SK-N-SH (cell line): ENCODE measurements around the gene NGLY1. TPM values are rescaled to one million over a fixed set of nuclear protein-coding genes. Genes with fewer than 3 reads are reported as not detected.

ENCODE experiments used
- CTCF ChIA-PET: fragments of 300-600, 350-600 bp; formaldehyde crosslinking; extraction: SDS; loops from one replicate; lab custom pipeline; 2021; lab: Yijun Ruan, JAX
- POLR2A ChIA-PET: fragments of 350-600 bp; sonication (Branson Sonifier 250); formaldehyde crosslinking; extraction: SDS; loops from one replicate; lab custom pipeline; 2020; ENCODE audit warnings: antibody characterized with exemption, inconsistent platforms; lab: Yijun Ruan, JAX
- DNase-seq: peaks from one replicate; pipeline ENCODE4 v3.0.0; 2012
- H2AFZ ChIP-seq: fragments of 200-600 bp; sonication (generic); 2 replicates; pipeline ENCODE4 v1.8.1; 2016; ENCODE audit warnings: antibody characterized with exemption, mild to moderate bottlenecking, low read depth
- H3F3A ChIP-seq: fragments of 200-600 bp; sonication (generic); replicated peaks from 2 replicates; pipeline ENCODE3; 2016; ENCODE audit warnings: antibody characterized with exemption, mild to moderate bottlenecking; ENCODE audit not compliant: insufficient read depth
- H3K27ac ChIP-seq, 2 experiments: fragments of 200-500 bp in 1 of 2; fragments of 200-600 bp in 1 of 2; sonication (Bioruptor generic) in 1 of 2; sonication (generic), shearing (Covaris generic) in 1 of 2; 2 replicates each; pipeline versions ENCODE4 v1.5.1 to v1.6.1; 2014 to 2016; ENCODE audit warnings: low read depth in 2 of 2, inconsistent platforms in 1 of 2, low read length in 1 of 2, mild to moderate bottlenecking in 1 of 2, mixed read lengths in 1 of 2
- H3K27me3 ChIP-seq: fragments of 200-600 bp; sonication (generic), shearing (Covaris generic); 2 replicates; pipeline ENCODE4 v1.6.1; 2016; ENCODE audit warnings: mixed run types; ENCODE audit not compliant: insufficient read depth
- H3K36me3 ChIP-seq, 2 experiments: fragments of 200-500 bp in 1 of 2; fragments of 200-600 bp in 1 of 2; sonication (Bioruptor generic) in 1 of 2; sonication (generic) in 1 of 2; replicated peaks in 1 of 2; 2 replicates each; pipeline versions ENCODE3 to v1.5.1; 2014 to 2016; ENCODE audit warnings: low read length in 1 of 2, mild to moderate bottlenecking in 1 of 2; ENCODE audit not compliant: insufficient read depth in 2 of 2, control insufficient read depth in 1 of 2
- H3K4me1 ChIP-seq, 2 experiments: fragments of 200-500 bp in 1 of 2; fragments of 200-600 bp in 1 of 2; sonication (Bioruptor generic) in 1 of 2; sonication (generic), shearing (Covaris generic) in 1 of 2; 2 replicates each; pipeline versions ENCODE4 v1.5.1 to v1.6.1; 2014 to 2016; ENCODE audit warnings: low read depth in 1 of 2, low read length in 1 of 2, mixed run types in 1 of 2; ENCODE audit not compliant: insufficient read depth in 2 of 2, control insufficient read depth in 1 of 2
- H3K4me2 ChIP-seq: fragments of 200-600 bp; sonication (generic), shearing (Covaris generic); 2 replicates; pipeline ENCODE4 v1.6.1; 2017; ENCODE audit warnings: mixed run types
- H3K4me3 ChIP-seq, 2 experiments: fragments of 200-500 bp in 1 of 2; fragments of 200-600 bp in 1 of 2; sonication (Bioruptor generic) in 1 of 2; sonication (generic), shearing (Covaris generic) in 1 of 2; 2 replicates each; pipeline versions ENCODE4 v1.5.1 to v1.8.1; 2014 to 2016; ENCODE audit warnings: low read depth in 2 of 2, inconsistent platforms in 1 of 2, low read length in 1 of 2, mild to moderate bottlenecking in 1 of 2, mixed read lengths in 1 of 2, moderate library complexity in 1 of 2
- H3K79me2 ChIP-seq: fragments of 200-600 bp; sonication (generic); 2 replicates; pipeline ENCODE4 v1.8.1; 2017; ENCODE audit warnings: mild to moderate bottlenecking; ENCODE audit not compliant: insufficient read depth
- H3K9ac ChIP-seq: fragments of 200-600 bp; sonication (generic); 2 replicates; pipeline ENCODE4 v1.6.1; 2017; ENCODE audit warnings: mixed run types
- H3K9me2 ChIP-seq: fragments of 200-600 bp; sonication (generic); 2 replicates; pipeline ENCODE4 v1.6.1; 2017; ENCODE audit warnings: mixed run types
- H3K9me3 ChIP-seq: fragments of 200-600 bp; sonication (generic); 2 replicates; pipeline ENCODE4 v1.6.1; 2017; ENCODE audit warnings: mixed run types, mild to moderate bottlenecking, moderate library complexity
- H4K20me1 ChIP-seq: fragments of 200-600 bp; sonication (generic); 2 replicates; pipeline ENCODE4 v1.6.1; 2017; ENCODE audit warnings: mild to moderate bottlenecking, mixed run types; ENCODE audit not compliant: insufficient read depth
- CHD2 ChIP-seq: fragments of 150-350 bp; IDR thresholded peaks from 2 replicates; pipeline ENCODE4 v1.6.1; 2018; ENCODE audit warnings: low read length; ENCODE audit not compliant: partially characterized antibody
- GABPA ChIP-seq: IDR thresholded peaks from 2 replicates; pipeline ENCODE4 v1.4.0; 2012; ENCODE audit warnings: low read depth, mild to moderate bottlenecking
- GATA2 ChIP-seq: sonication (generic); formaldehyde crosslinking; IDR thresholded peaks from 2 replicates; pipeline ENCODE4 v1.5.0; 2020; ENCODE audit warnings: mild to moderate bottlenecking, missing genetic modification reagents
- JUND ChIP-seq: IDR thresholded peaks from 2 replicates; pipeline ENCODE4 v1.4.0; 2012
- MXI1 ChIP-seq: IDR thresholded peaks from 2 replicates; pipeline ENCODE4 v1.6.1; 2012; ENCODE audit warnings: mild to moderate bottlenecking, low read depth, low read length, improper control_type of control experiment
- NFIC ChIP-seq: IDR thresholded peaks from 2 replicates; pipeline ENCODE4 v1.4.0; 2012; ENCODE audit warnings: borderline replicate concordance
- NRF1 ChIP-seq: IDR thresholded peaks from 2 replicates; pipeline ENCODE4 v1.6.1; 2012; ENCODE audit warnings: low read depth, mild to moderate bottlenecking, low read length
- RAD21 ChIP-seq: IDR thresholded peaks from 2 replicates; pipeline ENCODE4 v1.6.1; 2012; ENCODE audit warnings: mild to moderate bottlenecking, low read length
- RCOR1 ChIP-seq: fragments of 150-350 bp; IDR thresholded peaks from 2 replicates; pipeline ENCODE4 v1.6.1; 2017; ENCODE audit warnings: antibody characterized with exemption, low read length
- RFX5 ChIP-seq: IDR thresholded peaks from 2 replicates; pipeline ENCODE4 v1.6.1; 2012; ENCODE audit warnings: mild to moderate bottlenecking, improper control_type of control experiment, low read length
- RXRA ChIP-seq: IDR thresholded peaks from 2 replicates; pipeline ENCODE4 v1.4.0; 2012; ENCODE audit warnings: low read depth, mild to moderate bottlenecking, borderline replicate concordance
- SIN3A ChIP-seq: IDR thresholded peaks from 2 replicates; pipeline ENCODE4 v1.6.1; 2012; ENCODE audit warnings: low read depth, mild to moderate bottlenecking, low read length, moderate library complexity, borderline replicate concordance
- YY1 ChIP-seq: IDR thresholded peaks from 2 replicates; pipeline ENCODE4 v1.4.0; 2012; ENCODE audit warnings: low read depth, mild to moderate bottlenecking
- WGBS: methylation state at CpG from one replicate; pipeline ENCODE4 v1.1.6; 2017; ENCODE audit warnings: low lambda C conversion rate; 5-methylcytosine and 5-hydroxymethylcytosine counted together
- polyA plus RNA-seq, 3 experiments: library from polyadenylated mRNA; depleted of rRNA; stranded (reverse); fragments of >200 nt; gene quantifications; 2 replicates each; pipeline ENCODE4 v1.2.3, GENCODE V29; 2012
- TF ChIP-seq, protein P1 (sequence below): fragments of 200-600 bp; sonication (generic); IDR thresholded peaks from 2 replicates; pipeline ENCODE4 v1.6.1; 2017; ENCODE audit warnings: antibody characterized with exemption, mild to moderate bottlenecking, moderate library complexity
- TF ChIP-seq, protein P2 (sequence below): IDR thresholded peaks from 2 replicates; pipeline ENCODE4 v1.4.0; 2012; ENCODE audit warnings: low read depth, borderline replicate concordance
- TF ChIP-seq, protein P3 (sequence below): fragments of 150-350 bp; IDR thresholded peaks from 2 replicates; pipeline ENCODE4 v1.6.1; 2016; ENCODE audit warnings: mild to moderate bottlenecking, low read depth, low read length
- TF ChIP-seq, protein P4 (sequence below): IDR thresholded peaks from 2 replicates; pipeline ENCODE4 v1.4.0; 2012; ENCODE audit warnings: low read depth, borderline replicate concordance
- TF ChIP-seq, protein P5 (sequence below): IDR thresholded peaks from 2 replicates; pipeline ENCODE4 v1.4.0; 2012; ENCODE audit warnings: low read depth

The NGLY1 gene
- polyA plus RNA-seq, 1 of the 3 experiments (the other 2 are of a cell fraction) = 6.0 TPM

DNA sequence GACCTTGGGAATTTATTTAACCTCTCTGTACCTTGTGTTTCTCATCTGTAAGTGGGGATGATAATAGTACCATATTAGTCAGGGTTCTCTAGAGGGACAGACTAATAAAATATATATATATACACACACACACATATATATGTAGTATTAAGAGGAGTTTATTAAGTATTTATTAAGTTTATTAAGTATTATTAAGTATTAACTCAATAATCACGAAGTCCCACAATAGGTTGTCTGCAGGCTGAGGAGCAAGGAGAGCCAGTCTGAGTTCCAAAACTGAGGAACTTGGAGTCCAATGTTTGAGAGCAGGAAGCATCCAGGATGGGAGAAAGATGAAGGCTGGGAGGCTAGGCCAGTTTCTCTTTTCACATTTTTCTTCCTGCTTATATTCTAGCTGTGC, 21.4 kb upstream of the NGLY1 start:
- H3K4me1 ChIP-seq = no peaks in the 10 kb centered on the region
- H4K20me1 ChIP-seq = no peaks in the 10 kb centered on the region
- H3K27ac ChIP-seq = no peak overlapping the region
- no peaks in the 10 kb centered on the region for H3K36me3 ChIP-seq
- no peak overlapping the region for H3K4me2 ChIP-seq
- no peak overlapping the region for H2AFZ ChIP-seq
- no peaks in the 10 kb centered on the region for H3F3A ChIP-seq
- H3K79me2 ChIP-seq = no peaks in the 10 kb centered on the region
- H3K9me3 ChIP-seq = no peaks in the 10 kb centered on the region
- POLR2A ChIA-PET = no interaction called here
- H3K9me2 ChIP-seq = no peaks in the 10 kb centered on the region
- 43% methylated on average over 1 of the region's 1 CpG for WGBS
- no peak overlapping the region for H3K9ac ChIP-seq
- no peak for DNase-seq
- no peaks in the 10 kb centered on the region for H3K27me3 ChIP-seq
- no peak overlapping the region for H3K4me3 ChIP-seq
- TF ChIP-seq, protein P1, sequence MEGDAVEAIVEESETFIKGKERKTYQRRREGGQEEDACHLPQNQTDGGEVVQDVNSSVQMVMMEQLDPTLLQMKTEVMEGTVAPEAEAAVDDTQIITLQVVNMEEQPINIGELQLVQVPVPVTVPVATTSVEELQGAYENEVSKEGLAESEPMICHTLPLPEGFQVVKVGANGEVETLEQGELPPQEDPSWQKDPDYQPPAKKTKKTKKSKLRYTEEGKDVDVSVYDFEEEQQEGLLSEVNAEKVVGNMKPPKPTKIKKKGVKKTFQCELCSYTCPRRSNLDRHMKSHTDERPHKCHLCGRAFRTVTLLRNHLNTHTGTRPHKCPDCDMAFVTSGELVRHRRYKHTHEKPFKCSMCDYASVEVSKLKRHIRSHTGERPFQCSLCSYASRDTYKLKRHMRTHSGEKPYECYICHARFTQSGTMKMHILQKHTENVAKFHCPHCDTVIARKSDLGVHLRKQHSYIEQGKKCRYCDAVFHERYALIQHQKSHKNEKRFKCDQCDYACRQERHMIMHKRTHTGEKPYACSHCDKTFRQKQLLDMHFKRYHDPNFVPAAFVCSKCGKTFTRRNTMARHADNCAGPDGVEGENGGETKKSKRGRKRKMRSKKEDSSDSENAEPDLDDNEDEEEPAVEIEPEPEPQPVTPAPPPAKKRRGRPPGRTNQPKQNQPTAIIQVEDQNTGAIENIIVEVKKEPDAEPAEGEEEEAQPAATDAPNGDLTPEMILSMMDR = no peak
- CTCF ChIA-PET = no interaction called here

DNA sequence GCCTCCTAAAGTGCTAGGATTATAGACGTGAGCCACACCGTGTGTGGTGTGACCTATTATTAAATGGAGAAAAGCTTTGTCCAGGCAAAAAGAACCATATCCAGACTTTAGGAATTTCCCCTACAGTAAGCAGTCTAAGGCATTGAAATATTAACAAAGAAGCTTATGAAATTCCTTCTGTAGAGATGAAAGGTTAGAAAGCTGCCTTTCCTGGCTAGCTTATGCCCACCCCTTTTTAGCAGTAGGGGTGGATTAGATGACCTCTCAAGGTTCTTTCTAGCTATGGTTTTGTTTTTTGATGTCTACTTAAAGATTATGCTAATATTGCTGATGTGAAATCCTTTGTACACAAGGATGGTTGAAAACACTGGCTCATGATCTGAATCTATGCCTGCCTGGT, 20.6 kb upstream of the NGLY1 start:
- TF ChIP-seq NRF1 (no peak), RCOR1 (no peak), RAD21 (no peak), JUND (no peak), GABPA (no peak), RXRA (no peak), CHD2 (no peak), NFIC (no peak), YY1 (no peak), GATA2 (CRISPR knock-in tag) (no peak), MXI1 (no peak), SIN3A (no peak), RFX5 (no peak)
- TF ChIP-seq, protein P2, sequence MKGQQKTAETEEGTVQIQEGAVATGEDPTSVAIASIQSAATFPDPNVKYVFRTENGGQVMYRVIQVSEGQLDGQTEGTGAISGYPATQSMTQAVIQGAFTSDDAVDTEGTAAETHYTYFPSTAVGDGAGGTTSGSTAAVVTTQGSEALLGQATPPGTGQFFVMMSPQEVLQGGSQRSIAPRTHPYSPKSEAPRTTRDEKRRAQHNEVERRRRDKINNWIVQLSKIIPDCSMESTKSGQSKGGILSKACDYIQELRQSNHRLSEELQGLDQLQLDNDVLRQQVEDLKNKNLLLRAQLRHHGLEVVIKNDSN = no peak
- TF ChIP-seq, protein P3, sequence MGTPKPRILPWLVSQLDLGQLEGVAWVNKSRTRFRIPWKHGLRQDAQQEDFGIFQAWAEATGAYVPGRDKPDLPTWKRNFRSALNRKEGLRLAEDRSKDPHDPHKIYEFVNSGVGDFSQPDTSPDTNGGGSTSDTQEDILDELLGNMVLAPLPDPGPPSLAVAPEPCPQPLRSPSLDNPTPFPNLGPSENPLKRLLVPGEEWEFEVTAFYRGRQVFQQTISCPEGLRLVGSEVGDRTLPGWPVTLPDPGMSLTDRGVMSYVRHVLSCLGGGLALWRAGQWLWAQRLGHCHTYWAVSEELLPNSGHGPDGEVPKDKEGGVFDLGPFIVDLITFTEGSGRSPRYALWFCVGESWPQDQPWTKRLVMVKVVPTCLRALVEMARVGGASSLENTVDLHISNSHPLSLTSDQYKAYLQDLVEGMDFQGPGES = no peak
- TF ChIP-seq, protein P1 = no peak
- TF ChIP-seq, protein P4, sequence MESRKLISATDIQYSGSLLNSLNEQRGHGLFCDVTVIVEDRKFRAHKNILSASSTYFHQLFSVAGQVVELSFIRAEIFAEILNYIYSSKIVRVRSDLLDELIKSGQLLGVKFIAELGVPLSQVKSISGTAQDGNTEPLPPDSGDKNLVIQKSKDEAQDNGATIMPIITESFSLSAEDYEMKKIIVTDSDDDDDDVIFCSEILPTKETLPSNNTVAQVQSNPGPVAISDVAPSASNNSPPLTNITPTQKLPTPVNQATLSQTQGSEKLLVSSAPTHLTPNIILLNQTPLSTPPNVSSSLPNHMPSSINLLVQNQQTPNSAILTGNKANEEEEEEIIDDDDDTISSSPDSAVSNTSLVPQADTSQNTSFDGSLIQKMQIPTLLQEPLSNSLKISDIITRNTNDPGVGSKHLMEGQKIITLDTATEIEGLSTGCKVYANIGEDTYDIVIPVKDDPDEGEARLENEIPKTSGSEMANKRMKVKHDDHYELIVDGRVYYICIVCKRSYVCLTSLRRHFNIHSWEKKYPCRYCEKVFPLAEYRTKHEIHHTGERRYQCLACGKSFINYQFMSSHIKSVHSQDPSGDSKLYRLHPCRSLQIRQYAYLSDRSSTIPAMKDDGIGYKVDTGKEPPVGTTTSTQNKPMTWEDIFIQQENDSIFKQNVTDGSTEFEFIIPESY = no peak
- TF ChIP-seq, protein P5, sequence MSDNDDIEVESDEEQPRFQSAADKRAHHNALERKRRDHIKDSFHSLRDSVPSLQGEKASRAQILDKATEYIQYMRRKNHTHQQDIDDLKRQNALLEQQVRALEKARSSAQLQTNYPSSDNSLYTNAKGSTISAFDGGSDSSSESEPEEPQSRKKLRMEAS = no peak
- no peaks in the 10 kb centered on the region for H3K4me1 ChIP-seq
- H4K20me1 ChIP-seq = no peaks in the 10 kb centered on the region
- POLR2A ChIA-PET = no interaction called here
- no peaks in the 10 kb centered on the region for H3F3A ChIP-seq
- no peaks in the 10 kb centered on the region for H3K36me3 ChIP-seq
- no peak overlapping the region for H3K27ac ChIP-seq
- H3K9ac ChIP-seq = no peak overlapping the region
- CTCF ChIA-PET = no interaction called here
- H3K4me2 ChIP-seq = no peak overlapping the region
- H2AFZ ChIP-seq = no peak overlapping the region
- no peak overlapping the region for H3K4me3 ChIP-seq
- no peaks in the 10 kb centered on the region for H3K27me3 ChIP-seq
- no peak for DNase-seq
- H3K79me2 ChIP-seq = no peaks in the 10 kb centered on the region
- H3K9me3 ChIP-seq = no peaks in the 10 kb centered on the region
- no peaks in the 10 kb centered on the region for H3K9me2 ChIP-seq
- 70% methylated on average over 2 of the region's 2 CpGs for WGBS
